ENCODE measurements around the gene TUBGCP4. TPM values are rescaled to one million over a fixed set of nuclear protein-coding genes. Genes with fewer than 3 reads are reported as not detected.
"Not testable (repeated sequence)": the region's sequence is repeated elsewhere in the genome, so short reads cannot be mapped to it uniquely, and the experiment has no call there.

Gene TUBGCP4
- total RNA-seq, 1 experiment from 2014 or later: 29.7 TPM

DNA sequence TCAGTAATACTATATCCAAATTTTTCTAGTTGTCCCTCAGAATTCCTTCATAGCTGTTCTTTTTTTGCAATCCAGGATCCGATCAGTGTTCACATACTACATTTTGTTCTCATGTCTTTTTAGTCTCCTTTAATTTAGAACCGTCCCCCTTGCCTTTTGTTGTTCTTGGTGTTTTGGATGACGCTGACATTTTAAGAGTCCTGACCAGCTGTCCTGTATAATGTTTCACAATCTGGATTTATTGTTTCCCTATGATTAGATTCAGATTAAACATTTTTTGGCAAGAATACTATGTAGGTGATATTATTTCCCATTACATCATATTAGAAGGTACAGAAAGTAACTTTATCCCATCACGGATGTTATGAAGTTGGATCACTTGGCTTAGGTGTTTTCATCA, 11.4 kb downstream of the TUBGCP4 start:
- Histone ChIP-seq H3K27me3 (ENCODE audit: low read length) (no peaks in the 10 kb centered on the region), H3K4me2 (ENCODE audit: low read length) (no peak overlapping the region), H3F3A (ENCODE audit: low read length, unreplicated experiment) (no peaks in the 10 kb centered on the region), H3K79me2 (ENCODE audit: low read length) (no peaks in the 10 kb centered on the region), H3K9ac (ENCODE audit: low read length) (no peak overlapping the region), H3K9me3 (ENCODE audit: low read length) (no peaks in the 10 kb centered on the region), H2AFZ (ENCODE audit: low read length) (no peak overlapping the region), H3K4me3 (ENCODE audit: low read length) (no peak overlapping the region), H3K36me3 (ENCODE audit: low read depth, low read length) (peaks cover 59% of the 10 kb centered on the region), H4K20me1 (ENCODE audit: low read length) (no peaks in the 10 kb centered on the region), H3K9me2 (replicated peaks; ENCODE audit: low read length) (no peaks in the 10 kb centered on the region), H3K4me1 (ENCODE audit: insufficient read depth, low read length) (no peaks in the 10 kb centered on the region), H3K27ac (ENCODE audit: low read length) (no peak overlapping the region)
- CTCF ChIA-PET: no interaction called here
- intact Hi-C loops (cut with micrococcal nuclease): no loop called here
- no TSS peak for BruUV-seq (replicated peaks)
- TF ChIP-seq EZH2phosphoT487 (IDR thresholded peaks at IDR 0.05; ENCODE audit: borderline replicate concordance, low read length): no peak
- TF ChIP-seq, protein P1, sequence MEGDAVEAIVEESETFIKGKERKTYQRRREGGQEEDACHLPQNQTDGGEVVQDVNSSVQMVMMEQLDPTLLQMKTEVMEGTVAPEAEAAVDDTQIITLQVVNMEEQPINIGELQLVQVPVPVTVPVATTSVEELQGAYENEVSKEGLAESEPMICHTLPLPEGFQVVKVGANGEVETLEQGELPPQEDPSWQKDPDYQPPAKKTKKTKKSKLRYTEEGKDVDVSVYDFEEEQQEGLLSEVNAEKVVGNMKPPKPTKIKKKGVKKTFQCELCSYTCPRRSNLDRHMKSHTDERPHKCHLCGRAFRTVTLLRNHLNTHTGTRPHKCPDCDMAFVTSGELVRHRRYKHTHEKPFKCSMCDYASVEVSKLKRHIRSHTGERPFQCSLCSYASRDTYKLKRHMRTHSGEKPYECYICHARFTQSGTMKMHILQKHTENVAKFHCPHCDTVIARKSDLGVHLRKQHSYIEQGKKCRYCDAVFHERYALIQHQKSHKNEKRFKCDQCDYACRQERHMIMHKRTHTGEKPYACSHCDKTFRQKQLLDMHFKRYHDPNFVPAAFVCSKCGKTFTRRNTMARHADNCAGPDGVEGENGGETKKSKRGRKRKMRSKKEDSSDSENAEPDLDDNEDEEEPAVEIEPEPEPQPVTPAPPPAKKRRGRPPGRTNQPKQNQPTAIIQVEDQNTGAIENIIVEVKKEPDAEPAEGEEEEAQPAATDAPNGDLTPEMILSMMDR (conservative IDR thresholded peaks at IDR 0.05; ENCODE audit: low read depth, low read length): no peak
- no peak for TF ChIP-seq EZH2 (IDR thresholded peaks at IDR 0.05; ENCODE audit: low read length, unreplicated experiment)
- no peak for ATAC-seq
- DNase-seq: no peak
- POLR2A ChIA-PET (ENCODE audit: unreplicated experiment): interaction anchor here (0.6 kb wide), 1 partner anchor 8 kb away, joined by 3 read pairs; no protein-coding TSS in a partner anchor

- no peak for DNase-seq
- ATAC-seq: no peak
- no peak overlapping the region for H3K9ac ChIP-seq (ENCODE audit: low read length)
- H3K4me3 ChIP-seq (ENCODE audit: low read length): no peak overlapping the region
- no peaks in the 10 kb centered on the region for H3F3A ChIP-seq (ENCODE audit: low read length, unreplicated experiment)
- H2AFZ ChIP-seq (ENCODE audit: low read length): no peak overlapping the region
- ChIA-PET POLR2A (ENCODE audit: unreplicated experiment) (no interaction called here), CTCF (no interaction called here)
- peaks cover 62% of the 10 kb centered on the region for H3K36me3 ChIP-seq (ENCODE audit: low read depth, low read length)
- no TSS peak for BruUV-seq (replicated peaks)
- H4K20me1 ChIP-seq (ENCODE audit: low read length): no peaks in the 10 kb centered on the region
- no peak overlapping the region for H3K4me2 ChIP-seq (ENCODE audit: low read length)
- H3K9me2 ChIP-seq (replicated peaks; ENCODE audit: low read length): no peaks in the 10 kb centered on the region
- H3K27ac ChIP-seq (ENCODE audit: low read length): no peak overlapping the region
- no peaks in the 10 kb centered on the region for H3K79me2 ChIP-seq (ENCODE audit: low read length)
- TF ChIP-seq EZH2 (IDR thresholded peaks at IDR 0.05; ENCODE audit: low read length, unreplicated experiment) (no peak), EZH2phosphoT487 (IDR thresholded peaks at IDR 0.05; ENCODE audit: borderline replicate concordance, low read length) (no peak)
- TF ChIP-seq, protein P1 (conservative IDR thresholded peaks at IDR 0.05; ENCODE audit: low read depth, low read length): no peak
- intact Hi-C loops (cut with micrococcal nuclease): no loop called here
- H3K4me1 ChIP-seq (ENCODE audit: insufficient read depth, low read length): no peaks in the 10 kb centered on the region
- H3K27me3 ChIP-seq (ENCODE audit: low read length): no peaks in the 10 kb centered on the region
- no peaks in the 10 kb centered on the region for H3K9me3 ChIP-seq (ENCODE audit: low read length)
These were observed 12.2 kb downstream of the TUBGCP4 start for GRCh38 chr15:43383070-43383469.

- ChIA-PET CTCF (interaction anchor here (0.7 kb wide), 1 partner anchor 16 kb away, joined by 3 read pairs; no protein-coding TSS in a partner anchor), POLR2A (ENCODE audit: unreplicated experiment) (interaction anchor here (0.6 kb wide), 1 partner anchor 136 kb away, joined by 4 read pairs; no protein-coding TSS in a partner anchor)
- no peak overlapping the region for H3K4me2 ChIP-seq (ENCODE audit: low read length)
- intact Hi-C loops (cut with micrococcal nuclease): no loop called here
- H3K9me3 ChIP-seq (ENCODE audit: low read length): no peaks in the 10 kb centered on the region
- H3K4me1 ChIP-seq (ENCODE audit: insufficient read depth, low read length): no peaks in the 10 kb centered on the region
- H3K4me3 ChIP-seq (ENCODE audit: low read length): no peak overlapping the region
- no peaks in the 10 kb centered on the region for H4K20me1 ChIP-seq (ENCODE audit: low read length)
- no TSS peak for BruUV-seq (replicated peaks)
- H3F3A ChIP-seq (ENCODE audit: low read length, unreplicated experiment): no peaks in the 10 kb centered on the region
- DNase-seq: no peak
- H3K9ac ChIP-seq (ENCODE audit: low read length): no peak overlapping the region
- peaks cover 31% of the 10 kb centered on the region for H3K36me3 ChIP-seq (ENCODE audit: low read depth, low read length)
- no peaks in the 10 kb centered on the region for H3K9me2 ChIP-seq (replicated peaks; ENCODE audit: low read length)
- TF ChIP-seq, protein P1 (conservative IDR thresholded peaks at IDR 0.05; ENCODE audit: low read depth, low read length): no peak
- no peak for TF ChIP-seq EZH2phosphoT487 (IDR thresholded peaks at IDR 0.05; ENCODE audit: borderline replicate concordance, low read length)
- no peak for TF ChIP-seq EZH2 (IDR thresholded peaks at IDR 0.05; ENCODE audit: low read length, unreplicated experiment)
- no peak overlapping the region for H2AFZ ChIP-seq (ENCODE audit: low read length)
- H3K79me2 ChIP-seq (ENCODE audit: low read length): no peaks in the 10 kb centered on the region
- H3K27ac ChIP-seq (ENCODE audit: low read length): no peak overlapping the region
- H3K27me3 ChIP-seq (ENCODE audit: low read length): no peaks in the 10 kb centered on the region
- no peak for ATAC-seq
These were observed 19.8 kb downstream of the TUBGCP4 start for GRCh38 chr15:43390723-43391122.

DNA sequence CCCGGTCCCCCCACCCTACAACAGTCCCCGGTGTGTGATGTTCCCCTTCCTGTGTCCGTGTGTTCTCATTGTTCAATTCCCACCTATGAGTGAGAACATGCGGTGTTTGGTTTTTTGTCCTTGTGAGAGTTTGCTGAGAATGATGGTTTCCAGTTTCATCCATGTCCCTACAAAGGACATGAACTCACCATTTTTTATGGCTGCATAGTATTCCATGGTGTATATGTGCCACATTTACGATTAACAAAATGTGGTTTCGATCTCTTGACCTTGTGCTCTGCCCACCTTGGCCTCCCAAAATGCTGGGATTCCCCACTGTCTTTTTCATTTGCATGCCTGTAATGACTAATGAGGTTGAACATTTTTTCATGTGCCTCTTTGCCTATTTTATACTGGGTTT, 22.7 kb downstream of the TUBGCP4 start:
- H3K9me2 ChIP-seq (replicated peaks; ENCODE audit: low read length); H3K79me2 ChIP-seq (ENCODE audit: low read length); BruUV-seq (replicated peaks); H3K27ac ChIP-seq (ENCODE audit: low read length); CTCF ChIA-PET; H4K20me1 ChIP-seq (ENCODE audit: low read length); H3K4me3 ChIP-seq (ENCODE audit: low read length); intact Hi-C loops (cut with micrococcal nuclease); H2AFZ ChIP-seq (ENCODE audit: low read length); DNase-seq; H3F3A ChIP-seq (ENCODE audit: low read length, unreplicated experiment); H3K4me2 ChIP-seq (ENCODE audit: low read length); H3K27me3 ChIP-seq (ENCODE audit: low read length); POLR2A ChIA-PET (ENCODE audit: unreplicated experiment); H3K9ac ChIP-seq (ENCODE audit: low read length); H3K4me1 ChIP-seq (ENCODE audit: insufficient read depth, low read length); H3K9me3 ChIP-seq (ENCODE audit: low read length); ATAC-seq: not testable (repeated sequence)
- H3K36me3 ChIP-seq (ENCODE audit: low read depth, low read length): peaks cover 36% of the 10 kb centered on the region

All from PC-3 (cell line).